ENCODE data around the gene FOXD1. TPM values are rescaled to one million over a fixed set of nuclear protein-coding genes. Genes with fewer than 3 reads are reported as not detected.
A peak's percentile ranks its signal among the peaks of the same experiment; 100 is the strongest.

Gene FOXD1
- total and polyA plus RNA-seq, 9 of the 15 experiments (the other 6 are each of a cell fraction or from before 2014, with no cell fraction given): 0.03 to 0.40 (median 0.10) TPM; not detected in 4

- TF ChIP-seq BCLAF1 (IDR thresholded peaks at IDR 0.05; ENCODE audit: borderline replicate concordance in 1 of 2, control insufficient read depth in 1 of 2, low read depth in 2 of 2, low read length in 1 of 2): 0 out of 4 replicates have a peak, but pooled peaks of 1 of the 2 experiments have one; percentile 18
- TF ChIP-seq PKNOX1 (IDR thresholded peaks at IDR 0.05): no peak
- TF ChIP-seq RCOR1 (IDR thresholded peaks at IDR 0.05; ENCODE audit: borderline replicate concordance in 1 of 2, low read depth in 2 of 2, low read length in 2 of 2): no peak
- no peak for TF ChIP-seq HMGXB4 (CRISPR knock-in tag; IDR thresholded peaks at IDR 0.05)
- TF ChIP-seq NFIX (CRISPR knock-in tag; IDR thresholded peaks at IDR 0.05; ENCODE audit: low read depth): no peak
- no peak for TF ChIP-seq THRA (IDR thresholded peaks at IDR 0.05)
- TF ChIP-seq FUS (optimal IDR thresholded peaks at IDR 0.05; ENCODE audit: low read depth, low read length): no peak
- TF ChIP-seq ZBTB34 (CRISPR knock-in tag; IDR thresholded peaks at IDR 0.05): no peak
- no peak for TF ChIP-seq RBM34 (IDR thresholded peaks at IDR 0.05; ENCODE audit: borderline replicate concordance, insufficient read depth, low read length)
- no peak for TF ChIP-seq LARP7 (IDR thresholded peaks at IDR 0.05)
- no peak for TF ChIP-seq ZBTB33 (CRISPR knock-in tag; IDR thresholded peaks at IDR 0.05)
- no peak for TF ChIP-seq HLTF (IDR thresholded peaks at IDR 0.05)
- no peak for TF ChIP-seq HMGN3 (IDR thresholded peaks at IDR 0.05; ENCODE audit: borderline replicate concordance, extremely low read depth, insufficient read length, low read depth, low read length)
- TF ChIP-seq PHF20 (IDR thresholded peaks at IDR 0.05; ENCODE audit: partially characterized antibody): peak; percentile 46
- no peak for TF ChIP-seq ZNF551 (CRISPR knock-in tag; IDR thresholded peaks at IDR 0.05)
- TF ChIP-seq NR3C1 (CRISPR knock-in tag; IDR thresholded peaks at IDR 0.05): no peak
- peak; percentile 84 for TF ChIP-seq CEBPB (tag; IDR thresholded peaks at IDR 0.05)
- no peak for TF ChIP-seq IRF2 (CRISPR knock-in tag; IDR thresholded peaks at IDR 0.05)
Observed at GRCh38 chr5:73496984-73497457, 48.4 kb upstream of the FOXD1 start (continued).

Measured in K562 (cell line).